Endometrial microvascular endothelial cells (primary cell): Measurements from ENCODE around the gene NMT1. TPM values are rescaled to one million over a fixed set of nuclear protein-coding genes. Genes with fewer than 3 reads are reported as not detected.

Source experiments
- in situ Hi-C: cut with HindIII; loops from 2 replicates; pipeline ENCODE4 v1.10.0; 2017; ENCODE audit warnings: low sequenced_read_pairs, low pct_unique_long_range_greater_than_20kb; ENCODE audit errors: inconsistent ontology term
- total RNA-seq: library from RNA; depleted of rRNA; stranded (reverse); fragments of >200 nt; gene quantifications from one replicate; pipeline ENCODE4 v1.2.3, GENCODE V29; 2015; ENCODE audit errors: inconsistent ontology term

Gene NMT1
- 95.8 TPM for total RNA-seq

- in situ Hi-C loops = no loop called here
Measured at GRCh38 chr17:45060797-45061605, at the start of gene NMT1. NMT1 (plus strand) TSS chr17:45061317; CDS start chr17:45061330, 13 bp downstream.

- in situ Hi-C loops = no loop called here
Measured at GRCh38 chr17:45011767-45012166, 49.4 kb upstream of the NMT1 start.

- in situ Hi-C loops = no loop called here
Measured at GRCh38 chr17:45013021-45013997, 47.8 kb upstream of the NMT1 start.

GRCh38 chr17:45016237-45016636, 44.9 kb upstream of the NMT1 start:
- in situ Hi-C loops = no loop called here

- in situ Hi-C loops = no loop called here
Measured at GRCh38 chr17:45016823-45017222, 44.3 kb upstream of the NMT1 start.

GRCh38 chr17:45018514-45018847, 42.6 kb upstream of the NMT1 start:
- in situ Hi-C loops = no loop called here

GRCh38 chr17:45018848-45019711, 42.0 kb upstream of the NMT1 start:
- in situ Hi-C loops = no loop called here

- in situ Hi-C loops = no loop called here
Measured at GRCh38 chr17:45020354-45021138, 40.6 kb upstream of the NMT1 start.

GRCh38 chr17:45021607-45022287, 39.4 kb upstream of the NMT1 start:
- in situ Hi-C loops = no loop called here

GRCh38 chr17:45022288-45022648, 38.8 kb upstream of the NMT1 start:
- in situ Hi-C loops = no loop called here

- in situ Hi-C loops = no loop called here
Measured at GRCh38 chr17:45022655-45023339, 38.3 kb upstream of the NMT1 start.

- in situ Hi-C loops = no loop called here
Measured at GRCh38 chr17:45029096-45029495, 32.0 kb upstream of the NMT1 start.

GRCh38 chr17:45029758-45030423, 31.2 kb upstream of the NMT1 start:
- in situ Hi-C loops = no loop called here

GRCh38 chr17:45030733-45031132, 30.4 kb upstream of the NMT1 start:
- in situ Hi-C loops = no loop called here

- in situ Hi-C loops = no loop called here
Measured at GRCh38 chr17:45031231-45032173, 29.6 kb upstream of the NMT1 start.

- in situ Hi-C loops = no loop called here
Measured at GRCh38 chr17:45032174-45032541, 29.0 kb upstream of the NMT1 start.
